ENCODE data around the gene SRSF12.

The SRSF12 gene

DNA sequence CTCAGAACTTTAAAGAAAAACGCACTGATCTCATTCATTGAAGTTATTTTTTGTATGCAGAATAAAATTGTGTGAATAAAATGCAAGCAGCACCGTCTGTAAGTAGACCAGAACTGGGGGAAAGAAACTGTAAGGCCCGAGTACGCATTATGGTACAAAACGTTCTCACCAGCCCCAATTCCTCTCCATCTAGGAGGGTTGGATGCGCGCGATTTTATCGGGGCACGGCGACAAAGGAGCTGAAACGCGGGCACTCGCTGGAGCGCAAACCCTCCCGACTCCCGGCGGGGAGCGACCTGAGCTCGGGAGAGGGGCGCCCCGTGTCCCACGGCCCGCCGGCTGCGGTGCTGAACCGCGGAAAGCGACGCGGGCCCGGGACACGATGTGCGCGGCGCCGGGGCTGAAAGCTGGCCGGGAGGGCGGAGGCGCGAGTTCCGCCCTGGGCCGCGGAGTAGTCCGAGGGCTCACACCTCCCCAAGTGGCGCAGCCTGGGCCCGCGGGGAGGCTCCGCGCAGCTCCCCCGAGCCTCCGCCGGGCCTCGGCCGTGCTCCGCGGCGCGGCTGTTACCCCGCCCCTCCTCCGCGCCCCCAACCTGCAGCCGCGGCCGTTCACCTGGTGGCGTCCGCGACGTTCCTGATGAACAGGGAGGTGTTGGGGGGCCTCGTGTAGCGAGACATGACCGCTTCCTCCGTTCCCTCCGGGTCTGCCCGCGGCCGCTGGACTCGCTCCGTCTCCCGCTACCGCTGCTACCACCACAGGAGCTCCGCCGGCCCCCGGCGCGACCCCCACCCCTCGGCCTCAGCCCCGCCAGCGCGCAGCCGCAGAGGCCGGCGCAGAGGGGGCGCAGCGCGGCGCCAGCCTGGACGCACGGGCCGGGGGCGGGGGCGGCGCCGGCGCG, at the start of gene SRSF12:
Gene SRSF12 (minus strand): TSS at position 861 of the 898 bp plus-strand sequence. CDS start 184 bp downstream, at position 677.
- peak; percentile 38 for DNase-seq

DNA sequence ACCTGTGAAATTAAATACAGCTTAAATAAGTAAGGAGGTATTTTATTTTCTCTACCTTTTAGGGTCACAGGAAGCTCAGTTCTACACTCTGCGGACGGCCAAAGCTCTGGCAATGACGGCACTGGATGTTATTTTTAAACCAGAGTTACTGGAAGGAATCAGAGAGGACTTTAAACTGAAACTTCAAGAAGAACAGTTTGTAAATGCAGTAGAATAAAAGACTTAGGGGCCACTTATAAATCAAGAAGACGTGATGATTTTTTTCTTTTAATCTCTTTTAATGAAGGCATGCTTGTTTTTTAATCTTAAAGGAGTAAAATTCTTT, 44.1 kb upstream of the SRSF12 start:
- no peak for DNase-seq

DNA sequence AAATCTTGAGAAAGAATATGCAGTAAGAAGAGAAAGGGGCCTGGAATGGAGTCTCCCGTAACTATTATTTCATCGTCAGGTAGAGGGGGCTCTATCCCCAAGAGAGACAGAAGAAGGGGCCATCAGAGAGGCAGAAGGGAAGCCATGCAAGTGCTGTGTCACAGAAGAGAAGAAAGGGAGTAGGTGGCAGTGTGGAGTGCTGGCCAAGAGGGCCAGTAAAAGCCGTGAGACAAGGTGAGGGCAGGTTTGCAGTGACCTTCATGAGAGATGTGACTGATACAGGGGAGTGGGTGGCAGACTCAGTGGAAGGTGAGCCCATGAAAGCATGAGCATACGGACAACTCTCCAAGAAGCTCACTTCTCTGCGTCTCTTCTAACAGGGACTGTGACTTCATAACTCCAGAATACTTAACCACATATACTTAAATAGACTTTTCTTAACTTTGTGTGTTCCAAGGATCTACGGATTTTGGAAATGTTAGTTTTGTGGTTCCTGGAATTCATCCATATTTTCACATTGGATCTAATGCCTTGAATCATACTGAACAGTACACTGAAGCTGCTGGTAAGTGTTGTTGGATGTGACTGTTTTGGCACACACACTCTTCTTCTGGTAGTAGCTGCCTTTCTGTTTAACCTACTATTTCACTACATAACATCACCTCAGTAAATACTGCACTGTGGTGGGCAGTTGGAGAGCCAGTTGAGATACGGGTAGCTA, 43.6 kb upstream of the SRSF12 start:
- DNase-seq, result no peak

DNA sequence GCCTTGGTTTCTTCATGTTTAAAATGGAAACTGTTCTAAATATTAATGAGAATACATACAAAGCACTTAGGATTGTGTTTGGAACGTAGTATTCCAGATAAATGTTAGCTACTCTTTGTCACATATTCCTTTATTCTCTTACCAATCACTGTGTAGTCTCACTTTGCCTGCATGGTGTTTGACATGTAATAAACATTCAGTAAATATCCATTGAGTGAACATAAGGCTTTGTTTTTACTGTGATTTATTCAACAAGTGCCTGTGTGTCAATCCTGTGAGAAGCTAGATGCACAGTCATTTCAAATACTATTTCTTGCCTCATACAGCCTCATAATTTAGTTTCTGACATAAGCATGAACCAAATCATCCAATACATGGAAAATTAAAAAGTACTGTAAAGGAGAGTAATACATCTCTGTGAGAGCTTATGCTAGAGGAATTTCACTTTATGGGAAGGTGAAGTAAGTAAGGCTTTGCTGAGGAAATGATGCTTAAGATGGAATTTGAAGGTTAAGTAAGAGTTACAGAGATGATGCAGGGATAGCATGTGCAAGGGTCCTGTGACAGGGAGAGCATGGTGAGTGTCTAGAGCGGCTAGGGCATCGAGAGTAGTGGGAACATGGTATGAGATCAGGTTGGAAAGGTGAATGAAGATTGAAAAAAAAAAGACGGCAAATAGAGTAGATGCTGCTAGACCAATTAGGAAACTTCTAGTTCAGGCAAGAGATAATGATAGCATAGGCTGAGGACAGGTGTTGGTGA, 42.6 kb upstream of the SRSF12 start:
- no peak for DNase-seq

DNA sequence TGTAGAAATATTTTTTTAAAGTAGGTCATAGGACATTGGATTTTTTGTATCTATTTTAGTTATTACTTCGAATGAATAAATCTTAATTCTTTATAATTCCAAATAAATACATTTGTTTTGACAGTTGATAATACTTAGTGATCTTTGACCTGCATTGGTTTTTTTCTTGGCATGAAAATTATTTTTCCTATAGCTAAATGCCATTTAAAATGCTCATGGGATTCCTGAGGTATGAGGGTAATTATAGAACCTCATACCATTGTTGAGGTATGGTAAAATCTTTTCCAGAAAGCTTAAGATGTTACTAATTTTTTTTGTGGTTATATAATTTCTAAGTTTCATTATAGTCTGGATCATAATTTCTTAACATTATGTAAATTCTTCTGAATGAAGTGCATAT, 36.3 kb upstream of the SRSF12 start:
- DNase-seq, result no peak

DNA sequence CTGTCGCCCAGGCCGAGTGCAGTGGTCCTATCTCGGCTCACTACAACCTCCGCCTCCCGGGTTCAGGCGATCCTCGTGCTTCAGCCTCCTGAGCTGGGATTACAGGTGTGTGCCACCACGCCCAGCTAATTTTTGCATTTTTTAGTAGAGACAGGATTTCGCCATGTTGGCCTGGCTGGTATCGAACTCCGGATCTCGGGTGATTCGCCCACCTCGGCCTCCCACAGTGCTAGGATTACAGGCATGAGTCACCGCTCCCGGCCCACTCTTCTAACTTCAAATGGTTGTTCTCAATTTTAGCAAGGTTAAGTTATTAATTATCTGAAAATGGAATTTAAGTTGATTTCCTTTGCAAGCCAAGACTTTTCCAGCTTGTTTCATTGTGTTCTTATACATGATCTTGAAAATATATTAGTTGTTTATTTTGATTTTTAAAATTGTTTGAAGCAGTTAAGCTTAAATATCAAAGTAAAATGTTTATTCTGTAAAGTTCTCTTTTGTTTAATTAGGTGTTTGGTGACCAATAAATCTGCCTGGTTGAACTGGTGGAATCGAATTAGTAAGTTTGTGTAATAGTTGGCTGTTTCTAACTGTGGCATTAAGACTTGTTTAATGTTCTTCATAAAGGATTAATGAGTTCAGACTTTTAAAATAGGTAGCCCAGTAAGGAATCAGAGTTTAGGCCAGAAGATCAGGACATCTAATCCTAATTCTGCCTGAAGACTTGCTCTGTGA, 30.3 kb upstream of the SRSF12 start:
- no peak for DNase-seq

DNA sequence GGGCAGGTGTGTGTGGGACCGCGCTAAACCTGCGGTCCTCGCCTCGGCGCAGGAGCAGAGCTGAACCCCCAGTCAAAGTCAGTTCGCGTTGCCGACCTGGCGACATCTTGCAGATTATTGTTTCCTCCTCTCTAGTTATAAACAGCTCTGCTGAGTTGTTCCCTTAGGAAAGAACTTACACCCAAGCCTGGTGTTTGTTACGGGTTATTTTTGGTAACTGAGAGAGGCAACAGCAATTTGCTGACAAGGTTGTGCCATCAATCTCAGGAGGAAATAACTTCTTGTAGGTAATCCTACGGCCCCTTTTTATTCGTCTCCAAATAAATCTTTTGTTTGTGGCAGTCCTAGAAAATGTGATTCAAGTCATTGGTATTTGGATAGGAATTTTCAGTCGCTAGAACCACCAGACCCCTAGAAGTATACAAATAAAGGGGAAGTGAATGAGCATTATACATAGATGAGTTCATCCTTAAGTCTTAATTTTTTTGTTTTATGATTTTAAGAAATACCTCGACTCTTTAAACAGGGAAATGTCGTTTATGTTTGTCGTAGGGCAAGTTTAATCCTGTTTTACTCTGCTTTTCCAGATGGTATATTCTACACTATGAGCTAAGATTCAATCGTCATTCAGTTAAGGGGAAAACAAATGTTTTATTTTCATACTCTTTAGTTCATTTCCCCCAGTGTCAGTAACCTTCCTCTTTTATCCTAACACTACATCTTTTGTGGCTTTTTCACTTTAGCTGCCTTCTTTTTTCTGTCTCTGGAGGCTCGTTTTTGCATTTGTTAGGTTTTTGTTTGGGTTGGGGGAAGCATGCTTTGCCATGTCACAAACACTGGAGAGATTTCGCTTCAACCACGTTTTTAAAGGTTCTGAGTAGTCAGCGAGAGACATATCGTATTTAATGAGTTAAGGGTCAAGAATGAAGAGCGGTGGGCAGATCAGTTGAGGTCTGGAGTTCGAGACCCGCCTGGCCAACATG, 29.1 kb upstream of the SRSF12 start:
- DNase-seq, result no peak

DNA sequence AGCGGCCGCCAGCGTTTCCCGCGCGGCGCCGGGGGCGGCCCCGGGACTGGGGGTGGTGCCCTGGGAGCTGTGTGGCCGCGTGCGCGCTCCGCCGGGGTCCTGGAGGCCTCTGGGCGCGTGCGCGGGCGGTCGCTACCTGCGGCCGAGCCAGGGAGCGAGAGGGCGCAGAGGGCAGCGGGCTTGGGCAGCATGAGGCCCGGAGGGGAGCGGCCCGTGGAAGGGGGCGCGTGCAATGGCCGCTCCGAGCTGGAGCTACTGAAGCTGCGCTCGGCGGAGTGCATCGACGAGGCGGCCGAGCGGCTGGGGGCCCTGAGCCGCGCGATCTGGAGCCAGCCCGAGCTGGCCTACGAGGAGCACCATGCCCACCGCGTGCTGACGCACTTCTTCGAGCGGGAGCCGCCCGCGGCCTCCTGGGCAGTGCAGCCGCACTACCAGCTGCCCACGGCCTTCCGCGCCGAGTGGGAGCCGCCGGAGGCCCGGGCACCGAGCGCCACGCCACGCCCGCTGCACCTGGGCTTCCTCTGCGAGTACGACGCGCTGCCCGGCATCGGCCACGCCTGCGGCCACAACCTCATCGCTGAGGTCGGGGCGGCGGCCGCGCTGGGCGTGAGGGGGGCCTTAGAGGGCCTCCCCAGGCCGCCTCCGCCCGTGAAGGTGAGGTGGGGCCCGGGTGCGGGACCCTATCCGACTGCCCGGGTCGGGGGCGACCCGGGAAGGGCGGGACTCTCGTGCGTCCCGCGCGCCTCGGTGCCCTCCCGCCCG, 28.3 kb upstream of the SRSF12 start, which contains the start of gene PM20D2:
Gene PM20D2 (plus strand): TSS at position 100 of the 762 bp plus-strand sequence. CDS start 90 bp downstream, at position 190.
- DNase-seq, result peak; percentile 44

DNA sequence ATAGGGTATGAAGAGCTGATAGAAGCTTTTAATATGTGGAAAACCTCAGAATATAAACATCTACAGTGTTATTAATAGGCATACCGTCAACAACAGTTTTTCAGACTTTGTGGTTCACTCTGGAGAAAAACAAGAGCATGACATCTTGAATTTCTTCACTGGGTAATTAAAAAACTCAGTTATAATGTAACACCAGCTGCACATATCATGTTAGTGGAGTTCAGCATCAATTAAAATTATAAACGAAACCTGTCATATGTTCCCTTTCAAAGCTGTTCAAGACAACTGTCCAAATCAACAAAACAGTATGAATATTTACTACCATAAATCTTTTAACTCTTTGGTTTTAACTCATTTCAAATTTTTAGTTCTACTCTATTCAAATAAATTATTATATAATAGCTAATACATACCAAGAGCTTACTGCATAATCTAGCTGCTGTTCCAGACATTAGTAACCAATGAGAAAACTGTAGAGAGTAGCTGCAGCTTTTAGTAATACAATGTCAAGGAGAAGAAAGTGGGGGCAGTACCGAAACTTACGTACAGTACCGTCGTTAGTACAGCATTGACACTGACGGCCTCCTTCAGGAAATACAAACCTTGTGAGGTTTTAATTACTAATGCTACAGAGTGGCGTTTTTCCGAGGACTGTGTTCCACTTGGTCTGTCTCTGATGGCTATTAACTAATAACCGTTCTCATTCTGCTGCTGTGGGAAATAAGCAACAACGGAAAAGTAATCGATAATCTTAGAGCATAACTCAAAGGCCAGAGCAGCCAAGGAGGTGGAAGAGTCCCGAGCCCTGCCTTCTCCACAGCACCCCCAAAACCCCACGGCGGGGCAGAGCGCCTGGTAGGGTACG, 27.5 kb upstream of the SRSF12 start:
- no peak for DNase-seq

DNA sequence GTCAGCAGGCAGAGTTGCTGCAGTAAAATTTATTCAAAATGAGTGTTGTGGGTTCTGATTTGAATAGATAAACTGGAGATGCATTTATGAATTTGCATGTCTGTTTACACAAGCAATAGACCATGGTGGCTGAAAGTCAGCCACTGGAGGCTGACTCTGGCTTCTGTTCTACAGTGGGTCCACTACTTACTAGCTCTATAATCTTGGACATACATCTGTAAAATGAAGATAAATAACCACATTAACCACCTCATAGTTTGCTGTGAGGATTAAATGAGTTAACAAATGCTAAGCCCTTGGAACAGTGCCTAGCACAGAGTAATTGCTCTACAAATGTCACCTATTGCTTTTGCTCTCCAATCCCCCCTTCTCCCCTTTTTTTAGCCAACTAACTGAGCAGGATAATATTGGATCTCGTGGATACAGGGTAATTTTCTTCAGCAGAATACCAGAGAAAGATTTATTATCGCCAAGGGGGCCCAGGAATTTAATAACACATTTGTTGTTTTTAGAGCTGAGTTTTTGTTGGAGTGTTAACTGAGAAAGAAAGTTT, 26.6 kb upstream of the SRSF12 start:
- no peak for DNase-seq

DNA sequence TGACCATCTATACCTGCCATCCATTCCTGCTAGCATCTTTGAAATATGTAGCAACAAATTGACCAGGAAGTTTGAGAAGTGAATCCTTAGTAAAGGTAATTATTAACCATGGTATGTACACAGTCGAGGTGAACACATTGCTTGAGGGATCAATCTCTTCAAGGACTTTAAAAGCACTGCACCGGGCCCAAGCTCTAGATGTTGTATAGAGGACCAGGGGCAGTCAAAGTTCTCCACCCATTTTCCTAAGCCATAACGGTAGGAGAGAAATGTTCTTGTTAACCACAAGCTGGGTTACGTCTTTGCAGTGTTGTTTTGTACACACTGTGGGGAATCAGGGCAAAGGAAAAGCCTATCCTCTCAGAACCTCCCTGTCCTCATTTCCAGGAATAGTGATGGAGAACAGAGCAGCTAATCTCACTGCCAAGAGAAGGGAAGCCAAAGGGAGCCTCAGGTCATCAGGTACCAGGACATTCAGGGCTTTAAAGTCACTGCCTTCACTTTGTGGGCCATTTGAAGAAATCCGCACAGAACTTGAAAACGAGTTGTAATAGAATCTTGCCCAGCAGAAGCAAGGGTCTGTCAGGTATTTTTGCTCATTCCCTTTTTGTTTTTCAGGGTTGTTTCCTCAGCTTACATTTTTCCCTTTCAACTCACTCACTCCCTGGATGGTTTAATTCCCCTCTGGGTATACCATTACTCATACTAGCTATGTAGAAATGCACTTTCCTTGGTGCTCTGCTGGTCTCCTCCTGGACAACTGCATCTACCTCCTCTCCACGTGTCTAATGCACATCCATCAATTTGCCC, 22.7 kb upstream of the SRSF12 start:
- DNase-seq, result no peak

DNA sequence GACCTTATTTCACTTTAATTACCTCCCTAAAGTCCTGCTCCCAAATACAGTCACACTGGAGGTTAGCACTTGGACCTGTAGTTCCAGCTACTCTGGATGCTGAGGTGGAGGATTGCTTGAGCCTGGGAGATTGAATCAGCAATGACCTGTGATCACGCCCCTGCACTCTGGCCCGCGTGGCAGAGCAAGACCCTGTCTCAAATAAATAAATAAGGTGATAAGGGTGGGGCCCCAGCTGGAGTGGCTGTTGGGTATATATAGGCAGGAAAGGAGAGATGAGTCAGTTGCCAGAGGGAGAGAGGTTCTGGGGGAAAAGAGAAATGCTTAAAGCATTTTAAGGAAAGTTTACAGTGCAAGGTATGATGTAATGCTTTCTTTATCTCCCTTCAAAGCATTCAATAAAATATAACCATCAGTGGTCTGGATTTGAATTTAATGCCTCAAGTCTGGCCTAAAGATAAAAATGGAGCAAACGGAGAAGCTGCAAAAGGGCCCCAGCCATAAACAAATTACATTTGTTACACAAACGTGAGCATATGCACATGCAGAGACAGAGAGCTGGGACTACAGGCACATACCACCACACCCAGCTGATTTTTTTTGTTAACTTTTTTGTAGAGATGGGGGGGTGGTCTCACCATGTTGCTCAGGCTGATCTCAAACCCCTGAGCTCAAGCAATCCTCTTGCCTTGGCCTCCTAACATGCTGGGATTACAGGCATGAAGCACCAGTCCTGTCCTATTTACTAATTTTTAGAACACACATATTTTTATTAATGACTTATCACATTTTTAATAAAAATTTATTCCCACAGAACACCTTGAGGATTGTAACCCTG, 21.9 kb upstream of the SRSF12 start:
- no peak for DNase-seq

DNA sequence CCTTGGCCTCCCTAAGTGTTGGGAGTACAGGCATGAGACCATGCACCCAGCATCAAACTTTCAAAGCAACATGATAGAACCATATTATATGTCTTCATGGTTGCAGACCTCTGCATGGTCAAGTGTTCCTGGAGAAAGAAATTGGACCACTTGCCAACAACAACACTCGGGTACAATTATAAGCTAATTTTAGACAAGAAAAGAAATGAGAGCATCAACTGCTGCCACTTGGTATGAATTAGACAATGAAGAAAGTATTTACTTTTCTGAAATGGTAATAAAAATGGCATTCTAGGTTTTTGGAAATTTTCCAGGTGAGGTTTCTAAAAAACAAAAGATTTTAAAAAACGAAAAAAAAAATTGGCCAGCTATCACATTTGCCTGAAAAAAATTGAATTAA, 20.3 kb upstream of the SRSF12 start:
- DNase-seq, result no peak

DNA sequence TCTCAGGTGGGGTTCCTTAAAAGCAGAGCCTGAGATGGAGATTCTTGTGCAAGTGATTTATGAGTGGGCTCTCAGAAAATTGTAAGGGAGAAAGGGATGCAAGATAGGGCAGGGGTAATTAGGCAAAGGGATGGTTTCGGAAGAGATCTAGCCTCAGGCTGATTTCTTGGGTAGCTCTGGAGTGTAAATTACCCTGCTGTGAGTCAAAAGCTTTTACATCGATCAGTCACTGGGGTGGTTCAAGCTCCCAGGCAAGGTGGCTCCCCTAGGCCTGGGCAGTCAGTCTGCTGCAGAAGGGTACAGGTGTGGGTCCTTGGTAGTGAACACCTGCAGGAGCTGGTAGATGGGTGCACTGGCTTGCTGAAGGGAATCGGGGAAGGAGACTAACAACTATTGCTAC, 16.9 kb upstream of the SRSF12 start:
- no peak for DNase-seq

DNA sequence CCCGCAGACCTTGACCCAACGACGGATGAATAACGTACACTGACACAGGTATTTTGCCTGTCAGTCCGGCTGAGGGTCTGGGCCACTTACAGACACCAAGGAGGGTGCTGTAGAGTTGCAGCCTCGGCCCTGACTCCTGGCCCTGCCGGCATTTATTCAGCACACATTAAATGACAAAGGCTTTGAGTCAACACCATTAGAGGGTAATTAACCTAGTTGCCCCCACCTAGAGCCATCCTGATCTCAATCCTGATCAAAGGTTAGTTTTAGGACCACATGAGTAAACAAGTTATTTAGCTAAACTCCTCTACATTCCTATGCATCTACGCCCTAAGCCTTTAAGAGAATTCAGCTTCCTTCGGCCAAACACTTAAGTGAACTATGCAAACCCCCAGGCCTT, 16.1 kb upstream of the SRSF12 start:
- DNase-seq, result no peak

DNA sequence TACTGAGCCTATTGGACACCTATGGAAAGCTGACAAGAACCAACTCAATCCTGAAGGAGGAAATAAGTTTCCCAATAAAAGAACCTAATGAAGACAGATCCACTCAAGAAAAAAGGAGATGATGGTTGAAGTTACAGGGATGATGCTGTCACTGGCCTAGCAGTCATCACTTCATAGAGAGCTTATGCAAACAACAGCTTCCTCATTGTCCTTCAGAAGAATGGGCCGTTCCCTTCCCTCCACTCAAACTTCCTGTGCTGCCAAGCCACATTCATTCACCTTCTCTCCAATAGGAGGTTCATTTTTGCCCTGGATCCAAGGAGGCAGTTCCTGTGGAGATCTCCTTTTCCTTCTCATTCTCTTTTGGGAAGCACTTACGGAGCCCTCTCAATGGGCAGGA, 14.2 kb upstream of the SRSF12 start:
- no peak for DNase-seq

DNA sequence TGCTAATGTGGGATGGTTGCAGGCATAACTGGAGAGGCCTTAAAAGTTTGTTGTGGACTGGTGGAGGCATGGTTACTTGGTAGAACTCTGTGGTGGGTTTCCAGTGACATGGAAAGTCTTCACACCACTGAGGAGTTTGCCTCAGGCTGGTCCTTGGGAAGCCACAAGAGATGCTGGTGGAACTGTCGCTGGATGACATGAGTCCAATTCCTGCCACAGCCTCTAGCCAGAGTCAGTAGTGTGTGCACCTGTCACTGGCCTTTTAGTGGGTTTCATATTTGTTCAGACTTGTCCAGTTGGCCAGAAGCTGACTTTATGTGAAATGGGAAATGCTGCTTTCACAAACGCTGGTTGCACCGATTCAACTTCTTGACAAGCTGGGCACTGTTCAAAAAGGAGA, 13.7 kb upstream of the SRSF12 start:
- DNase-seq, result no peak

All from CD4-positive, alpha-beta T cell treated with Interleukin-15 for 1 hour (primary cell).